Activated B cell treated with CpG ODN at 0.5 μM for 24 hours (primary cell): ENCODE data around the gene GNG12. TPM values are rescaled to one million over a fixed set of nuclear protein-coding genes. Genes with fewer than 3 reads are reported as not detected.

Source experiments
- ATAC-seq: fragments of 200-7000 bp; cut with Tn5 transposase; one replicate; pipeline ENCODE4 v1.10.0; 2021; ENCODE audit warnings: low read depth, mild to moderate bottlenecking, moderate library complexity
- CTCF ChIA-PET: fragments of 350-600 bp; sonication (Branson Sonifier 250); formaldehyde crosslinking; loops from one replicate; lab custom pipeline; 2021; ENCODE audit warnings: antibody characterized with exemption; lab: Charles Lee
- POLR2A ChIA-PET: fragments of 350-600 bp; sonication (Branson Sonifier 250); formaldehyde crosslinking; loops from one replicate; lab custom pipeline; 2021; ENCODE audit warnings: antibody characterized with exemption; lab: Charles Lee
- DNase-seq: peaks from one replicate; pipeline ENCODE4 v3.0.0; 2022
- H3K27ac Mint-ChIP-seq: one replicate; pipeline ENCODE4 v1.8.0; 2020; ENCODE audit warnings: mixed read lengths
- H3K27me3 Mint-ChIP-seq: one replicate; pipeline ENCODE4 v1.8.0; 2021; ENCODE audit warnings: mixed read lengths
- H3K36me3 Mint-ChIP-seq: one replicate; pipeline ENCODE4 v1.8.0; 2021; ENCODE audit warnings: low read depth, mixed read lengths
- H3K4me1 Mint-ChIP-seq: one replicate; pipeline ENCODE4 v1.8.0; 2021; ENCODE audit warnings: mixed read lengths
- H3K4me3 Mint-ChIP-seq: one replicate; pipeline ENCODE4 v1.8.0; 2020; ENCODE audit warnings: mild to moderate bottlenecking, mixed read lengths
- H3K9me3 Mint-ChIP-seq: one replicate; pipeline ENCODE4 v1.8.0; 2020; ENCODE audit warnings: mixed read lengths
- CTCF ChIP-seq: fragments of 200-600 bp; IDR thresholded peaks from one replicate; pipeline ENCODE4 v1.8.0; 2022; ENCODE audit warnings: antibody characterized with exemption, mild to moderate bottlenecking
- intact Hi-C: fragments of 100-400 bp; cut with micrococcal nuclease; formaldehyde crosslinking; loops from one replicate; pipeline ENCODE4 v1.15.1; 2024
- total RNA-seq: library from RNA; stranded (reverse); gene quantifications from 2 replicates; pipeline ENCODE4 v1.2.3, GENCODE V29; 2022

The GNG12 gene
- total RNA-seq, 1 donor from 2014 or later, result not detected

GRCh38 chr1:67677930-67678329, 155.3 kb downstream of the GNG12 start:
- no peak for TF ChIP-seq CTCF
- POLR2A ChIA-PET, result no interaction called here
- H3K4me3 Mint-ChIP-seq, result no peak overlapping the region
- H3K27me3 Mint-ChIP-seq, result peaks cover 5% of the 10 kb centered on the region
- CTCF ChIA-PET, result no interaction called here
- H3K9me3 Mint-ChIP-seq, result no peaks in the 10 kb centered on the region
- intact Hi-C loops, result loop anchor here (1.0 kb wide), 1 partner anchor 7 kb away; the partner anchor contains the start of gene GADD45A
- H3K27ac Mint-ChIP-seq, result no peak overlapping the region
- ATAC-seq, result no peak
- no peaks in the 10 kb centered on the region for H3K36me3 Mint-ChIP-seq
- no peak for DNase-seq
- peaks cover 8% of the 10 kb centered on the region for H3K4me1 Mint-ChIP-seq

GRCh38 chr1:67677408-67677807, 155.9 kb downstream of the GNG12 start:
- no peak overlapping the region for H3K27ac Mint-ChIP-seq
- ATAC-seq (no peak), DNase-seq (no peak)
- TF ChIP-seq CTCF, result no peak
- H3K9me3 Mint-ChIP-seq, result no peaks in the 10 kb centered on the region
- H3K4me3 Mint-ChIP-seq, result no peak overlapping the region
- CTCF ChIA-PET, result no interaction called here
- intact Hi-C loops, result loop anchor here (1.0 kb wide), 1 partner anchor 8 kb away; the partner anchor contains the start of gene GADD45A
- peaks cover 7% of the 10 kb centered on the region for H3K27me3 Mint-ChIP-seq
- POLR2A ChIA-PET, result no interaction called here
- H3K4me1 Mint-ChIP-seq, result peaks cover 2% of the 10 kb centered on the region
- no peaks in the 10 kb centered on the region for H3K36me3 Mint-ChIP-seq

- Mint-ChIP-seq H3K27ac (no peak overlapping the region), H3K27me3 (peaks cover 7% of the 10 kb centered on the region), H3K4me3 (no peak overlapping the region), H3K9me3 (no peaks in the 10 kb centered on the region), H3K4me1 (peaks cover 2% of the 10 kb centered on the region), H3K36me3 (no peaks in the 10 kb centered on the region)
- DNase-seq (no peak), ATAC-seq (no peak)
- ChIA-PET POLR2A (interaction anchor here (0.6 kb wide), 1 partner anchor 8 kb away, joined by 4 read pairs; the partner anchor contains the start of gene GADD45A), CTCF (no interaction called here)
- no peak for TF ChIP-seq CTCF
- intact Hi-C loops, result loop anchor here (1.0 kb wide), 1 partner anchor 8 kb away; the partner anchor contains the start of gene GADD45A
These were observed 156.3 kb downstream of the GNG12 start for GRCh38 chr1:67676946-67677345.

- intact Hi-C loops, result no loop called here
- no peak overlapping the region for H3K27ac Mint-ChIP-seq
- peaks cover 2% of the 10 kb centered on the region for H3K4me1 Mint-ChIP-seq
- TF ChIP-seq CTCF, result no peak
- CTCF ChIA-PET, result no interaction called here
- POLR2A ChIA-PET, result interaction anchor here (0.6 kb wide), 1 partner anchor 9 kb away, joined by 4 read pairs; the partner anchor contains the start of gene GADD45A
- H3K9me3 Mint-ChIP-seq, result no peaks in the 10 kb centered on the region
- H3K36me3 Mint-ChIP-seq, result no peaks in the 10 kb centered on the region
- peaks cover 7% of the 10 kb centered on the region for H3K27me3 Mint-ChIP-seq
- H3K4me3 Mint-ChIP-seq, result no peak overlapping the region
- ATAC-seq, result no peak
- no peak for DNase-seq
These were observed 157.0 kb downstream of the GNG12 start for GRCh38 chr1:67676287-67676686.

- no peak for TF ChIP-seq CTCF
- no peaks in the 10 kb centered on the region for H3K36me3 Mint-ChIP-seq
- intact Hi-C loops, result no loop called here
- CTCF ChIA-PET, result no interaction called here
- H3K4me1 Mint-ChIP-seq, result peaks cover 2% of the 10 kb centered on the region
- H3K27me3 Mint-ChIP-seq, result peaks cover 7% of the 10 kb centered on the region
- H3K9me3 Mint-ChIP-seq, result no peaks in the 10 kb centered on the region
- no peak overlapping the region for H3K4me3 Mint-ChIP-seq
- H3K27ac Mint-ChIP-seq, result no peak overlapping the region
- ATAC-seq (no peak), DNase-seq (no peak)
- POLR2A ChIA-PET, result no interaction called here
These were observed 157.5 kb downstream of the GNG12 start for GRCh38 chr1:67675800-67676199.
